ACC112 (cell line): ENCODE data around the gene CACNA1G.

ENCODE experiments used
- H2AFZ ChIP-seq: fragments of 200-600 bp; sonication (generic); one replicate; pipeline ENCODE4 v1.6.0; 2017; ENCODE audit warnings: antibody characterized with exemption, low read length; ENCODE audit not compliant: unreplicated experiment
- H3K27ac ChIP-seq: fragments of 200-600 bp; sonication (generic); 2 replicates; pipeline ENCODE4 v1.5.1; 2014; ENCODE audit warnings: low read depth, mild to moderate bottlenecking, antibody characterized with exemption, low read length, moderate library complexity
- H3K27me3 ChIP-seq: fragments of 200-600 bp; sonication (generic); 2 replicates; pipeline ENCODE4 v1.6.1; 2014; ENCODE audit warnings: mild to moderate bottlenecking, antibody characterized with exemption, low read length, moderate library complexity, mixed read lengths; ENCODE audit not compliant: insufficient read depth
- H3K36me3 ChIP-seq: fragments of 200-600 bp; sonication (generic); 2 replicates; pipeline ENCODE4 v1.6.1; 2016; ENCODE audit warnings: mild to moderate bottlenecking, antibody characterized with exemption, low read length, moderate library complexity, mixed read lengths; ENCODE audit not compliant: insufficient read depth
- H3K4me1 ChIP-seq: fragments of 200-600 bp; sonication (generic); one replicate; pipeline ENCODE4 v1.6.1; 2016; ENCODE audit warnings: low read length, mixed read lengths; ENCODE audit not compliant: insufficient read depth, unreplicated experiment, control insufficient read depth
- H3K4me3 ChIP-seq: fragments of 200-600 bp; sonication (generic); 2 replicates; pipeline ENCODE4 v1.5.1; 2014; ENCODE audit warnings: mild to moderate bottlenecking, low read depth, low read length
- H3K79me2 ChIP-seq: fragments of 200-600 bp; sonication (generic); one replicate; pipeline ENCODE4 v1.6.0; 2016; ENCODE audit warnings: low read length; ENCODE audit not compliant: control insufficient read depth, unreplicated experiment, insufficient read depth

The CACNA1G gene

GRCh38 chr17:50642722-50643656 is 82.5 kb downstream of the CACNA1G start:
- Histone ChIP-seq H3K4me3 (no peak overlapping the region), H3K4me1 (peaks cover 40% of the 10 kb centered on the region), H3K79me2 (peaks cover 42% of the 10 kb centered on the region), H3K27me3 (no peaks in the 10 kb centered on the region), H2AFZ (no peak overlapping the region), H3K27ac (no peak overlapping the region), H3K36me3 (peaks cover 15% of the 10 kb centered on the region; the same call in 1 of the 2 replicates)

- Histone ChIP-seq H3K36me3 (peaks cover 20% of the 10 kb centered on the region; the same call in 1 of the 2 replicates), H2AFZ (no peak overlapping the region), H3K27ac (no peak overlapping the region), H3K79me2 (peaks cover 34% of the 10 kb centered on the region), H3K4me1 (peaks cover 18% of the 10 kb centered on the region), H3K4me3 (no peak overlapping the region), H3K27me3 (no peaks in the 10 kb centered on the region)
These were observed 85.5 kb downstream of the CACNA1G start for GRCh38 chr17:50645748-50646682.

GRCh38 chr17:50647187-50647586 is 86.7 kb downstream of the CACNA1G start:
- Histone ChIP-seq H3K79me2 (peaks cover 27% of the 10 kb centered on the region), H2AFZ (no peak overlapping the region), H3K4me3 (no peak overlapping the region), H3K4me1 (peaks cover 8% of the 10 kb centered on the region), H3K36me3 (peaks cover 20% of the 10 kb centered on the region; the same call in 1 of the 2 replicates), H3K27me3 (no peaks in the 10 kb centered on the region), H3K27ac (no peak overlapping the region)

- Histone ChIP-seq H3K4me3 (no peak overlapping the region), H2AFZ (no peak overlapping the region), H3K36me3 (peaks cover 12% of the 10 kb centered on the region; the same call in 1 of the 2 replicates), H3K27me3 (no peaks in the 10 kb centered on the region), H3K27ac (no peak overlapping the region), H3K79me2 (peaks cover 16% of the 10 kb centered on the region), H3K4me1 (no peaks in the 10 kb centered on the region)
These were observed 88.8 kb downstream of the CACNA1G start for GRCh38 chr17:50649042-50649908.

- no peak overlapping the region for H3K4me3 ChIP-seq
- no peak overlapping the region for H3K27ac ChIP-seq
- H3K27me3 ChIP-seq = no peaks in the 10 kb centered on the region
- peaks cover 19% of the 10 kb centered on the region for H3K79me2 ChIP-seq
- no peaks in the 10 kb centered on the region for H3K4me1 ChIP-seq
- H2AFZ ChIP-seq = no peak overlapping the region
- 0 out of 2 replicates have a peak, but pooled peaks cover 7% of the 10 kb centered on the region for H3K36me3 ChIP-seq
These were observed 91.1 kb downstream of the CACNA1G start for GRCh38 chr17:50651661-50652060.

GRCh38 chr17:50653738-50654137 is 93.2 kb downstream of the CACNA1G start:
- no peaks in the 10 kb centered on the region for H3K4me1 ChIP-seq
- H3K27ac ChIP-seq = no peak overlapping the region
- no peak overlapping the region for H3K4me3 ChIP-seq
- no peak overlapping the region for H2AFZ ChIP-seq
- H3K36me3 ChIP-seq = no peaks in the 10 kb centered on the region
- peaks cover 17% of the 10 kb centered on the region for H3K79me2 ChIP-seq
- H3K27me3 ChIP-seq = no peaks in the 10 kb centered on the region

GRCh38 chr17:50656509-50656908 is 96.0 kb downstream of the CACNA1G start:
- H3K27ac ChIP-seq = no peak overlapping the region
- peaks cover 19% of the 10 kb centered on the region for H3K4me1 ChIP-seq

GRCh38 chr17:50657054-50657453 is 96.5 kb downstream of the CACNA1G start:
- H3K27me3 ChIP-seq = no peaks in the 10 kb centered on the region
- H3K4me1 ChIP-seq = peaks cover 24% of the 10 kb centered on the region
- H3K36me3 ChIP-seq = no peaks in the 10 kb centered on the region
- H3K27ac ChIP-seq = no peak overlapping the region
- H3K4me3 ChIP-seq = no peak overlapping the region
- H2AFZ ChIP-seq = no peak overlapping the region
- H3K79me2 ChIP-seq = peaks cover 12% of the 10 kb centered on the region

More at GRCh38 chr17:50656509-50656908, 96.0 kb downstream of the CACNA1G start:
- H2AFZ ChIP-seq = no peak overlapping the region
- no peaks in the 10 kb centered on the region for H3K36me3 ChIP-seq
- no peaks in the 10 kb centered on the region for H3K27me3 ChIP-seq
- H3K4me3 ChIP-seq = no peak overlapping the region
- peaks cover 12% of the 10 kb centered on the region for H3K79me2 ChIP-seq

GRCh38 chr17:50657627-50658026 is 97.1 kb downstream of the CACNA1G start:
- no peak overlapping the region for H3K27ac ChIP-seq
- no peak overlapping the region for H3K4me3 ChIP-seq
- no peaks in the 10 kb centered on the region for H3K27me3 ChIP-seq
- H2AFZ ChIP-seq = no peak overlapping the region
- no peaks in the 10 kb centered on the region for H3K36me3 ChIP-seq
- peaks cover 30% of the 10 kb centered on the region for H3K4me1 ChIP-seq
- peaks cover 12% of the 10 kb centered on the region for H3K79me2 ChIP-seq

GRCh38 chr17:50658616-50659015 is 98.1 kb downstream of the CACNA1G start:
- peaks cover 11% of the 10 kb centered on the region for H3K79me2 ChIP-seq
- no peaks in the 10 kb centered on the region for H3K36me3 ChIP-seq
- no peak overlapping the region for H3K4me3 ChIP-seq
- H3K4me1 ChIP-seq = peaks cover 33% of the 10 kb centered on the region
- no peaks in the 10 kb centered on the region for H3K27me3 ChIP-seq
- no peak overlapping the region for H2AFZ ChIP-seq
- 0 out of 2 replicates have a peak overlapping the region, but pooled peaks have one; percentile 72 for H3K27ac ChIP-seq
